Activated gamma-delta T cell treated with Interleukin-2 at 50 U/mL for 16 hours (primary cell): ENCODE results near the gene PGRMC1.
"Not testable (repeated sequence)": the region's sequence is repeated elsewhere in the genome, so short reads cannot be mapped to it uniquely, and the experiment has no call there.

Experiments
- DNase-seq: peaks from one replicate; pipeline ENCODE4 v3.0.0-alpha.2; 2020

The PGRMC1 gene

DNA sequence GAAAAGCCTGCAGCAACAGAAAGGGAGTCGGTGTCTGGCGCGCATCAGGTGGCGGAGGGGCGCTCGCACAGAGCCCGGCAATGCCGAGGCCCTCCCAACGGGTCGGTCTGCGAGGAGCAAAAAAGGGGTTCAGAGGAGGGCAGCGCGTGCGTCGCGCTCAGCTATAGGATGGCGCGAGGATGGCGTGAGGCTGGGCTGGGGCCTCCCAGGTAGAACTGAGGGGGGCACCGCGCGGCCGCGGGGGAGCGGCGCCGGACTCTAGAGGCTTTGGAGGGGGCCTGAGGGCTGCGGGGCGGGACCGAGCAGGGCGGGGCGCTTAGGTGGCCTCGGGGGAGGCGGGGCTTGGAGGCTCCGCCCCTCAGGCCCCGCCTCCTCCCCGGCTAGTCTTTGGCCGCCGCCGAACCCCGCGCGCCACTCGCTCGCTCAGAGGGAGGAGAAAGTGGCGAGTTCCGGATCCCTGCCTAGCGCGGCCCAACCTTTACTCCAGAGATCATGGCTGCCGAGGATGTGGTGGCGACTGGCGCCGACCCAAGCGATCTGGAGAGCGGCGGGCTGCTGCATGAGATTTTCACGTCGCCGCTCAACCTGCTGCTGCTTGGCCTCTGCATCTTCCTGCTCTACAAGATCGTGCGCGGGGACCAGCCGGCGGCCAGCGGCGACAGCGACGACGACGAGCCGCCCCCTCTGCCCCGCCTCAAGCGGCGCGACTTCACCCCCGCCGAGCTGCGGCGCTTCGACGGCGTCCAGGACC is at the start of gene PGRMC1:
Gene PGRMC1 (plus strand): TSS at position 414 of the 751 bp plus-strand sequence. CDS start 79 bp downstream, at position 493.
- peak; percentile 72 for DNase-seq

DNA sequence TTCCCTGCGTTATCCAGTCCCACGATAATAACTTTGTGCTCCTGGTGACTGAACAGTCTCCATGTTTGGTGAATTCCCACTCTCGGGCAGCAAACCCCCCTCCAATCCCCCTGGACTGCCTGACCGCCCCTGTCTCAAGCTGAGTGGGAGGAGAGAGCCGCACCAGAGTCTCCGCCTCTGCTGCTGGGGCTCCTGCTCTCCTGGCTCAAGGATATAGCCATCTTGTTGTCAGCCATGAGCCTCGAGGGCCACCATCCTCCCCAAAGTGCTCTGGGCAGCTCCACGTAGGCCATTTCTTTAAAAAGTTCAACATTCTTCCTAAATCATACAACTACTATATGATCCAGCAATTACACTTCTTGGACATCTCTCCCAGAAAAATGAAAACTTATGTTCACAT is 49.3 kb upstream of the PGRMC1 start:
- no peak for DNase-seq

DNA sequence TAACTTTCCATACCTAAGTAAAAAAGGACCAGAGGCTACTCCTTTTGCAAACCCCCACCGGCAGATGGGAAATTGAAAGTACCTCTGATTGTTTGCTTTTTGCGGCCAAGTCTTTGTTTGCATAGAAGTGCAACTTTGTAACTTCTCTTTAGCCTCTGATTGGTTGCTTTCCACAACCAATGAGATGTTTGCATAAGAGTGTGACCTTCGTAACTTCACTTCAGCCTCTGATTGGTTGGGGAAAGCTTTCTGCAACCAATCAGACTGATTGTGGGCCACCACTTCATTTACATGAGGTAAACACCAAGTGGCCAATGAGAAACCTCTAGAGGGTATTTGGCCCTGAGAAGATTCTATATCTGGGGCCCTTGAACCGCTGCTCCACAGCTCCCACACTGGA is 48.8 kb upstream of the PGRMC1 start:
- DNase-seq, result no peak

DNA sequence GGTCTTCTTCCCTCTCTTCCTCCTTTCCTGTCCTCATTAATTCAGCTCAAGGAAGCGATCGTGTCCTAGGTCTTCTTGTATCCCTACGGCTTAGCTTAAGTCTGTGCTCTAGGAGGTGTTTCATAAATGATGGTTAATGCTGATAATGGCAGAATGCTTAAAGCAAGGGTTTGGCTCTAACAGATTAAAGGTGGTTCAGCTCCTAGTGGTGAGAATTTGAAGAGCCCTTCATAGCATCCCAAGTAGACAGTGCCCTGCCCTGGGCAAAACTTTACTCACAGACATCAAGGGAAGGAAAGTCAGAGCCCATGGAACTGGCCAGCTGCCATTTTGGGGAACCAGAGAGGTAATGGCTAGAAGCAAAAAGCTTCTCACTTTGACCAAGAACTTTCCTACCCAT is 47.0 kb upstream of the PGRMC1 start:
- DNase-seq, result no peak

GRCh38 chrX:119189595-119189994 is 46.5 kb upstream of the PGRMC1 start:
- no peak for DNase-seq

DNA sequence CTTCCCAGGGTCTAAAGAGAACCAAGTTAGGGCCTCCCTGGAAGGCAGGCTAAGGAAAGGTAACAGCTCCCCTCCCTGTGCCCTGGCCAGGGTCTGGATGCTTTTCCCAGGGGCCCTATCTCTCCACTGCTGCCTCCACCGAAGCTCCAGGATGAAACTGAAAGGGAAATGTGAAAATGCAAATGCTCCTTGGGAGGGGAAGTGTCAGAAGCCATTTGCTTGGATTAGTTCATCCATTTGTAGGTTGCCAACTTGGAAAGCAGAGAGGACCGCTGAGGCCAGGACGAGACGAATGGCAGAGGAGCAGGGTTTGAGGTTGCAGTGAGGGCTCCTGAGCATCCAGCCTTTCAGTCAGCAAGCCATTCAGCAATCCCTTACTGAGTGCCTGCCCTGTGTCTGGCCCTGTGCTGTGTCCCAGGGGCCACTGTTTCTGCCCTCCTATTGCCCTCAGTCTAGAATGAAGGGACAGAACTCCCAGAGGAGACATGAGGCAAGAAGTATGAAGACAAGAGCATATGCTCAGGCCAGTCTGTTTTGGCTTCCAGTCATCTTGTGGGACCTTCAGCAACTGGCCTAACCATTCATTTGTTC is 45.9 kb upstream of the PGRMC1 start:
- DNase-seq, result no peak

DNA sequence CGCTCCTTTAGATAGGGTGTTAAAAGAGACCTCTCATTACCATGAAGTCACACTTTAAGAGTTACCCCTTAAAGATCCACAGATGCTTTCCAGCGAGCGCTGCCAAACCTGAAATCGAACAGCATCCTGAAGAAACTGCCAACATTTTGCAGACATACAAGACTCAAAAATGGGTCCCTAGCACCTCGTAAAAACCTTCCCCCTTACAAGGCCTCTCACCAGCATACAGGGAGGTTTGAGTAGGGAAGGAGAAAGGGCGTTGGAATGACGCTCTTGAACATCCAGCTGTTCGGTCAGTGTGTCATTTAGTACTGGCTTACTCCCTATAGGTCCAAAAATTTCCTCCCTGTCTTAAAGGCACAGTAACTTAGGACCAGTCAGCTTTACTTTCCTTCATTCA is 45.3 kb upstream of the PGRMC1 start:
- no peak for DNase-seq

DNA sequence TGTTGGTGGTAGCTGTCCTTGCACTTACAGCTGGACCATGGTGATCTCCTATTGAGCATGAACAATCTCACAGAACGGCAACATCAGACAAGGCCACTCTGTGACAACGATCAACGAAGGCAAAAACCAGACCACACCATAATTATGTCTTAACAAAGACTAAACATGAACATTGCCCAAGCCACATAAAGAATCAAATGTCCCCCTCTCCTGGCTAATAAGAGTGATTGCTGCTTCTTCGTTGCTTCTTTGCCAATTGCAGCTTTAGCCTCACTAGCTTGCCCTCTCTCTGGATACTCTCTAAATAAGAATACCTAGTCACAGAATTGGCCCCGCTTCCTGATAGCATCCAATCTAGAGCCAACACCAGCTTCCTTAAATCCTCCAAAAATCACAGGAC is 41.5 kb upstream of the PGRMC1 start:
- no peak for DNase-seq

DNA sequence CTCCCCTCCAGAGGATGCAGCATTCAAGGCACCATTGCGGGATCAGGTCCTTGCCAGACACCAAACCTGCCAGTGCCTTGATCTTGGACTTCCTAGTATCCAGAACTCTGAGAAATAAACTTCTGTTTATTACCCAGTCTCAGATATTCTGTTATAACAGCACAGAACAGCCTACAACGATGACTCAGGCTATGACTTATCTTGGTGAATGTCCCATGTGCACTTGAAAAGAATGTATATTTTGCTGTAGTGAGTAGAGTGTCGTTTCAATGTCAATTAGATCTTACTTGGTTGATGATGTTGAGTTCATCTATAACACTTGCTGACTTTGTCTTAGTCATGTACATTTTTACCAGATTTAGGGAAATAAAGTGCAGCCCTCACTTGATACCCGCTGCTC is 34.5 kb upstream of the PGRMC1 start:
- no peak for DNase-seq

DNA sequence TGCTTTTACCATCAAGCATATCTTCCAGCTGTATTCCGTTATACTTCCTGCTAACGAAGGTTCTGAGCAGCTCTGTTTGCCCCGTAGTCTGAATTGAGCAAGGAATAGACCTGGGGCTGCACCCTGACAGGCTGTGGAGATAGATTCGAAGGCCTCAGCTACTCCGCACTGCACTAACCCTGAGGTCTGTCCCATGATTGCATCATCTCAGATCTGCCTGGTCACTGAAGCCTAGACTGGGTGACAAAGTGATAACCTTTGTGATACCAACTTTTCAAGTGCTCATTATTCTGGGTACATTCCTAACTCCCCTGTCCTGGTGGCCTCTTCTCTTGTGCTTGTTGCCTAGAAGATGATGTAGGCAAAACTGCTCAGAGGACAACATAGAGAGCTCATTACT is 29.9 kb upstream of the PGRMC1 start:
- no peak for DNase-seq

GRCh38 chrX:119207483-119207882 is 28.6 kb upstream of the PGRMC1 start:
- not testable (repeated sequence) for DNase-seq

DNA sequence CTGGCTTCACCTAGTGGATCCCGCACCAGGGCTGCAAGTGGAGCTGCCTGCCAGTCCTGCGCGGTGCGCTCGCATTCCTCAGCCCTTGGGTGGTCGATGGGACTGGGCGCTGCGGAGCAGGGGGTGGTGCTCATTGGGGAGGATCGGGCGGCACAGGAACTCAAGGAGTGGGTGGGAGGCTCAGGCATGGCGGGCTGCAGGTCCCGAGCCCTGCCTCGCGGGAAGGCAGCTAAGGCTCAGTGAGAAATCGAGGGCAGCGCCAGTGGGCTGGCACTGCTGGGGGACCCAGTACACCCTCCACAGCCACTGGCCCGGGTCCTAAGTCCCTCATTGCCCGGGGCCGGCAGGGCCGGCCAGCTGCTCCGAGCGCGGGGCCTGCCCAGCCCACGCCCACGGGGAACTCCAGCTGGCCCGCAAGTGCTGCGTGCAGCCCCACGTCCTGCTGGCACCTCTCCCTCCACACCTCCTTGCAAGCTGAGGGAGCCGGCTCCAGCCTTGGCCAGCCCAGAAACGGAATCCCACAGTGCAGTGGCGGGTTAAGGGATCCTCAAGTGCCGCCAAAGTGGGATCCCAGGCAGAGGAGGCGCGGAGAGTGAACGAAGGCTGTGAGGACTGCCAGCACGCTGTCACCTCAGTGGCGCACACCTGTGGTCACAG is 27.6 kb upstream of the PGRMC1 start:
- no peak for DNase-seq

GRCh38 chrX:119210931-119211648 is 25.0 kb upstream of the PGRMC1 start:
- not testable (repeated sequence) for DNase-seq

- DNase-seq, result no peak
Observed at GRCh38 chrX:119211649-119212014, 24.5 kb upstream of the PGRMC1 start.

DNA sequence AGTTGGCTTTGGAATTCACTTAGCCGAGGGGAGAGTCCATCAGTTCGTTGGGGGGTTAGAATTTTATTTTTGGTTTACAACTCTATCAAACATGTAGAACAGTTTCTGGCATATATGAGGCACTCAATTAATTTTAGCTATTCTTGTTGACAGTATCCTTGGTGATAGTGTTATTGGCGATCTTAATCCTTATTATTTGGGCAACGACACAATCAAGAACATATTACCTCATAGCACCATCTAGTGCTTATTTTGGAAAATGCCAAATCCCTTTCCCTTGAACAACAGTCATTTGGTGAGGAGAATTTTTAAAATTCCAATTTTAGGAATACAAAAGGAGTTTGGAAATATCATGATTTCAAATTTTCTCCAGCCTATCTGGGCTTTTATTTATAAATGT is 17.9 kb upstream of the PGRMC1 start:
- DNase-seq, result no peak

GRCh38 chrX:119222932-119223331 is 13.2 kb upstream of the PGRMC1 start:
- no peak for DNase-seq

DNA sequence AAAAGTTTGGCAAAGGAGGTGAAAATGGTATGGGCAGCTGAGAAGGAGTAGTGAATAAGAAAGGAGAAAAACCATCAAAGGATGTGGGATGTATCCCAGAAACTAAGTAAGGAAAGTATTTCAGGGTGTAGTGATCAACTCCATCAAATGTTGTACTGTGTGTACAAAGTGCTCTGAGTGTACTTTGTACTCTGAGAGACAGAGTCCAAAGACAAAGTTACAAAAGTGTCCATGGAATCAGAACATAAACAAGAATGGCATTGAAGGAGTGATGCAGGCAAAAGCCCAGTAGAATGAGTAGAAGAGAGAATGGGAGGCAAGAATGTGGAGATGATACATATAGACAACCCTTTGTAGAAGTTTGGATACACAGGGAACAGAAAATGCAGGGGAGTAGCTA is 12.3 kb upstream of the PGRMC1 start:
- DNase-seq, result no peak

GRCh38 chrX:119226446-119226845 is 9.6 kb upstream of the PGRMC1 start:
- no peak for DNase-seq

GRCh38 chrX:119228512-119229252 is 7.4 kb upstream of the PGRMC1 start:
- DNase-seq, result no peak

DNA sequence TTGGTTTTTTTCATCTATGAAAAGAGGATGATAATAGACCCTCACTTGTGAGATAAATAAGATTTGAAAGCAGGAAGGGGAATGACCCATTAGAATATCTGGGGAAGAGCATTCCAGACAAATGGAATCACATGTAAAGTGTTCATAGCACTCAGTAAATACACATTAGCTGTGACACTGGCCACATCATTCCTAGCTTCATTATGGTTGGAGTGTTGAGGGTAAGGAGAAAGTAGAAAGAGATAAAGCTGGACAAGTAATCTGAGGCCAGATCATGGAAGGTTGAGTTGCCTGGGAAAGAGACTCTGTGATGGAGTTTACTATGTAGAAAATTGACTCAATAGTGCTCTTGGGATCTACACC is 6.9 kb upstream of the PGRMC1 start:
- DNase-seq, result no peak

DNA sequence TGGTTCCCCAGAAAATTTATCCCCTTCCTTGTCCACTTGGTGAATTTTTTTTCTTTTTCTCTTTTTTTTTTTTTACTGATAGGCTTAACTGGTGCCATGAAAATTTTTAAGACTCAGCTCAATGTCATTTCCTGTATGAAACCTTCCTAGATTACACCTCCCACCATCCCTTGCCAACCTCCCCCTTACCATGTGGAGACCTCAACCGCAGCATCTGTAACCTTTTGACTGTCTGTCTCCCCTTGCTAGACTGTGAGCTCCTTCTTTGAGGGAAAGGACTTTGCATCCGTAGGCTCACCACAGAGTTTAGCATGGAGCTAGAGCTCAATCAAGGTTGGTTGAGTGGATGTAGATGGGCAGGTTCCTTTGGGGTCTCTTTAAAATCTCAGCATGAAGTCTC is 5.2 kb upstream of the PGRMC1 start:
- no peak for DNase-seq

GRCh38 chrX:119231936-119232445 is 4.1 kb upstream of the PGRMC1 start:
- DNase-seq, result no peak

DNA sequence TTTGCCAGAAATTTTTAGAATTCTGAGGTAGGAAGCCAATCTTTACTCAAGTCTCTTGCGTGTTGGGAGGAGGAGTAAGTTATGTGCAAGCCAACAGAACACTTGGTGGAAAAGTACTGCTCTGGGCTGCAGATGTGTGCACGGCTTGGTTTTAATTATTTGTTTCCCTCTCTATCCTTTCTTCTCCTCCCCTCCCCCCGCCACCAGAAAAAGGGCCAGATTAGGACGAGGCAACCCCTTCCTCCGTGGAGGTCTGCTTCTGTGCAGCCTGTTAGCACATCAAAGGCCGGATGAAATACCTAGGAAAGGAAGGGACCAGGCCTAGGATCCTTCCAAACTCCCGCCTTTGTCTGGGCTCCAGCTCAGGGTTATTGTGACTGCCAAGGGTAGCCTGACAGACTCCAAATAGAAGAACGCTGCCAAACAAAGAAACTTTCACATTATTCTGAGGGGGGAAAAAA is 1.0 kb upstream of the PGRMC1 start:
- no peak for DNase-seq
